Epithelial cell of esophagus (primary cell): ENCODE data around the gene SPPL2B.

Experiments used
- DNase-seq: peaks from one replicate; pipeline ENCODE4 v3.0.0; 2010; ENCODE audit warnings: low read depth
- H3K4me3 ChIP-seq: 2 replicates; pipeline ENCODE4 v1.5.1; 2011; ENCODE audit warnings: mild to moderate bottlenecking, low read length, control low read depth
- TF ChIP-seq, protein P1 (sequence below): IDR thresholded peaks from 2 replicates; pipeline ENCODE4 v1.5.1; 2011; ENCODE audit warnings: low read depth, mild to moderate bottlenecking, low read length, control low read depth, inconsistent platforms; ENCODE audit not compliant: insufficient read depth; ENCODE audit errors: missing control alignments

SPPL2B gene

GRCh38 chr19:2352121-2352520 is 23.6 kb downstream of the SPPL2B start:
- TF ChIP-seq, protein P1, sequence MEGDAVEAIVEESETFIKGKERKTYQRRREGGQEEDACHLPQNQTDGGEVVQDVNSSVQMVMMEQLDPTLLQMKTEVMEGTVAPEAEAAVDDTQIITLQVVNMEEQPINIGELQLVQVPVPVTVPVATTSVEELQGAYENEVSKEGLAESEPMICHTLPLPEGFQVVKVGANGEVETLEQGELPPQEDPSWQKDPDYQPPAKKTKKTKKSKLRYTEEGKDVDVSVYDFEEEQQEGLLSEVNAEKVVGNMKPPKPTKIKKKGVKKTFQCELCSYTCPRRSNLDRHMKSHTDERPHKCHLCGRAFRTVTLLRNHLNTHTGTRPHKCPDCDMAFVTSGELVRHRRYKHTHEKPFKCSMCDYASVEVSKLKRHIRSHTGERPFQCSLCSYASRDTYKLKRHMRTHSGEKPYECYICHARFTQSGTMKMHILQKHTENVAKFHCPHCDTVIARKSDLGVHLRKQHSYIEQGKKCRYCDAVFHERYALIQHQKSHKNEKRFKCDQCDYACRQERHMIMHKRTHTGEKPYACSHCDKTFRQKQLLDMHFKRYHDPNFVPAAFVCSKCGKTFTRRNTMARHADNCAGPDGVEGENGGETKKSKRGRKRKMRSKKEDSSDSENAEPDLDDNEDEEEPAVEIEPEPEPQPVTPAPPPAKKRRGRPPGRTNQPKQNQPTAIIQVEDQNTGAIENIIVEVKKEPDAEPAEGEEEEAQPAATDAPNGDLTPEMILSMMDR: no peak
- DNase-seq: no peak
- no peak overlapping the region for H3K4me3 ChIP-seq

DNA sequence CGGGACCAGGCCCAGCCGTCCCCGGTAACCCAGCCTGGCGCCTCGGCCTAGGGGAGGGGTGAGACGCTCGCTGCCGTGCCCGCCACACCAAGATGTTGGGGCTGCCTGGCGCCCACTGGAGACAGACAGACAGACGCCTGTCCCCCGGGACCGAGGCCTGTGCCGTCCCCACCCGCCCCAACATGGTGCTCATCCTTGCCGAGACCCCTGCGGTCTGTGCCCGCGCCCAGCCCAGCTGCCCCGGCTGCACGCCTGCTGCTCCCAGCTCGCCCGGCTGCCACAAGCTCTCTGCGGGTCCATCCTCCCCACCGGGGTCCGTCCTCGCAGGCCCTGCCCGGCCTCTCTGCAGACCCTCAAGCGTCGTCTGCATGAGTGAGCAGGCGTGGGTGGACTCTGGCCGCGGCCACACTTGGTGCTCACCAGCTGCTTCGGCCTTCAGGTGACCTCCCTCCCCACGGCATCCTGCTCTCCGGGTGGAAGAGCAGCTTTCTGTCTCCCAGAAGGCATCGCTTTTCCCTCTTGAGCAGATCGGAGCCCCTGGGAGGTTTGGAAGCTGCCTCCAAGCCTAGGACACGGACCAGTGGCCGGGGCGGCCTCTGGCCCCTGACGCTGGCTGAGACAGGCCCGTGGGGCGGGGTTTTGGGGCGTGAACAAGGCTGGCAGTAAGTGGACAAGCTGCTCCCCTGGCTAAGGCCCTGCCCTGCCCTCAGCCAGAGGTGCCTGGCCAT is 24.8 kb downstream of the SPPL2B start:
- TF ChIP-seq, protein P1: no peak
- DNase-seq: no peak
- H3K4me3 ChIP-seq: no peak overlapping the region

- no peak for DNase-seq
- TF ChIP-seq, protein P1: no peak
These were observed 25.6 kb downstream of the SPPL2B start for GRCh38 chr19:2353887-2354592.

DNA sequence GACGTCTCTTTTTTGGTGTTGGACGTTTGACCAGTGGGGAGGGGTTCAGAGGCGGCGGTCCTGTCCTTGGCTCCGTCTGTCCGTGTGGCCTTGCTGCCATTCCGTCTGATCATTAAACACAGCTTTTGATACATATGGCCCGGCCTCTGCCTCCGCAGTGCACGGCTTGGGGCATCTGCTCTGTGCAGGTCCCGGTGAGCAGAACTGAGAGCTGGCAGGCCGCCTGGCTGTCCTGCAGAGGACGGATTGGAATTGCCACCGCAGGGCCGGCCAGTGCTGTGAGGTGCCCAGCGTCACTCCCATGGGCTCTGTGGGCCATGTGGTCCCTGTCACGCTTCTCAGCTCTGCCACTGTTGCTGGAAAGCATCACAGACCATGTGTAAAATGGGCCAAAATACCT is 26.2 kb downstream of the SPPL2B start:
- DNase-seq: no peak
- H3K4me3 ChIP-seq: no peak overlapping the region
- TF ChIP-seq, protein P1: no peak

More at GRCh38 chr19:2353887-2354592, 25.6 kb downstream of the SPPL2B start:
- no peak overlapping the region for H3K4me3 ChIP-seq

DNA sequence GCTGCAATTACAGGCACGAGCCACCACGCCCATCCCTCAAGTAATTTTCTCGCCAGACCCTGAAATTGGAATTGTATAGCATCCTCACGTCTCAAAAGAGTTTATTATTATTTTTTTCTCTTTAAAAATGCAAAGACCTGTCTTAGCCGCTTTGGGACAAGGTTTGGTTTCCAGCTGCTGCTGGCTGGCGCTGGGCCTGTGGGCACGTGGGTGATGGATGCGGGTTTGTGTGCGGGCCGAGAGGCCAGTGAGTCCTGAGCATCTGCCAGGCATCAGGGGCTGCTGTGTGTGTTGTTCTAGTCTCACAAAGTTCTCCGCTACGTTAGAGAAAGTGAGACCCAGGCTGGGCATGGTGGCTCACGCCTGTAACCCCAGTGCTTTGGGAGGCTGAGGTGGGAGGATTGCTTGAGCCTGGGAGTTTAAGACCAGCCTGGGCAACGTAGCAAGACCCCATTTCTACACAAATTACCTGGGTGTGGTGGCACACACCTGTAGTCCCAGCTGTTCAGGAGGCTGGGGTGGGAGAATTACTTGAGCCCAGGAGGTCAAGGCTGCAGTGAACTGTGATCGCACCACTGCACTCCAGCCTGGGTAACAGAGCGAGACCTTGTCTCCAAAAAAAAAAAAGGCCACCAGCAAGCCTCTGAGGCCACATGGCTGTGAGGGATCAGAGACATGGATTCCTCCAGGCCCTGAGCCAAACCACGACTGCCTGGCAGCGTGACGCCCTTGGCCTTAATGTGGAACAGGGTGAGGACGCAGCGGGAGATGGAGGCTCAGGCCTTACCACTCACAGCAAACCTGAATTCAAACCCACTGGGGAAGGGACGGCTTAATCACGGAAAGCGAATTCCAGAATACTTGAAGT is 26.9 kb downstream of the SPPL2B start:
- TF ChIP-seq, protein P1: no peak
- no peak for DNase-seq
- no peak overlapping the region for H3K4me3 ChIP-seq

DNA sequence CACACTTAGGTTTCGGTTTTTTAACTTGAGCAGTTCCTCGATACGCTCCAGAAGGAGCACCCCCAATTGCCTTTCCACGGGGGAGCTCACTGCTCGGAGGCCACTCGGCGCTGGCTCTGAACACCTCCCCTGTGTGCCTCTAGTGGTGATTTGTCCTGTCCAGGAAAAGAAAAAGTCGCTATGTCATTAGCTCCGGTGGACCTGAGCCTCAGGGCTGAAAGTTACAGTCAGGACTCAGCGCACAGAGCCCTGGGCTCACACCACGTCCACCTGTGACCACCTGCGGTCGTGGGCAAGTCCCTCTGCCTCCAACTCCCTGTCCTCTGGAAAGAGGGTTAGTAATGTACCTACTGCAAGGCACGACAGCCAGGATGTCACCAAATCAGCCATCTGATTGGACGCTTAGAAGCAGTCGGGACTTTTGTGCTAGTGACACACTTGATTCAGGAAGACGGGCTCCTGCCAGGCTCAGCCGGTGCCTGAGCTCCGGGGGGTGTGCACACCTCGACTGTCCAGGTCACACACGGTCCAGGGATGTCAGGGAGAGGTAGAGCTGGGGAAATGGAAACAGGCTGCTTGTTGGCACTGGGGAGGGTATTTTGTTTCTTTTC is 27.7 kb downstream of the SPPL2B start:
- no peak overlapping the region for H3K4me3 ChIP-seq
- TF ChIP-seq, protein P1: no peak
- DNase-seq: no peak
